Measurements from ENCODE around the gene AGMO.

GRCh38 chr7:15503603-15504290 is 58.1 kb downstream of the AGMO start:
- TF ChIP-seq, protein P1, sequence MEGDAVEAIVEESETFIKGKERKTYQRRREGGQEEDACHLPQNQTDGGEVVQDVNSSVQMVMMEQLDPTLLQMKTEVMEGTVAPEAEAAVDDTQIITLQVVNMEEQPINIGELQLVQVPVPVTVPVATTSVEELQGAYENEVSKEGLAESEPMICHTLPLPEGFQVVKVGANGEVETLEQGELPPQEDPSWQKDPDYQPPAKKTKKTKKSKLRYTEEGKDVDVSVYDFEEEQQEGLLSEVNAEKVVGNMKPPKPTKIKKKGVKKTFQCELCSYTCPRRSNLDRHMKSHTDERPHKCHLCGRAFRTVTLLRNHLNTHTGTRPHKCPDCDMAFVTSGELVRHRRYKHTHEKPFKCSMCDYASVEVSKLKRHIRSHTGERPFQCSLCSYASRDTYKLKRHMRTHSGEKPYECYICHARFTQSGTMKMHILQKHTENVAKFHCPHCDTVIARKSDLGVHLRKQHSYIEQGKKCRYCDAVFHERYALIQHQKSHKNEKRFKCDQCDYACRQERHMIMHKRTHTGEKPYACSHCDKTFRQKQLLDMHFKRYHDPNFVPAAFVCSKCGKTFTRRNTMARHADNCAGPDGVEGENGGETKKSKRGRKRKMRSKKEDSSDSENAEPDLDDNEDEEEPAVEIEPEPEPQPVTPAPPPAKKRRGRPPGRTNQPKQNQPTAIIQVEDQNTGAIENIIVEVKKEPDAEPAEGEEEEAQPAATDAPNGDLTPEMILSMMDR (IDR thresholded peaks at IDR 0.05; ENCODE audit: low read depth, low read length): no peak
- TF ChIP-seq, protein P2, sequence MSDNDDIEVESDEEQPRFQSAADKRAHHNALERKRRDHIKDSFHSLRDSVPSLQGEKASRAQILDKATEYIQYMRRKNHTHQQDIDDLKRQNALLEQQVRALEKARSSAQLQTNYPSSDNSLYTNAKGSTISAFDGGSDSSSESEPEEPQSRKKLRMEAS (IDR thresholded peaks at IDR 0.05; ENCODE audit: low read depth, low read length): no peak
